ENCODE measurements around the gene TCP11L2.

TCP11L2 gene

GRCh38 chr12:106392759-106393158, 90.2 kb downstream of the TCP11L2 start:
- H3K9me3 ChIP-seq (ENCODE audit: insufficient read depth, low read length) = no peaks in the 10 kb centered on the region
- H3K4me1 ChIP-seq (ENCODE audit: low read length) = no peaks in the 10 kb centered on the region
- H3K9ac ChIP-seq (ENCODE audit: low read length) = no peak overlapping the region
- H3K79me2 ChIP-seq (ENCODE audit: low read length) = no peaks in the 10 kb centered on the region
- peaks cover 2% of the 10 kb centered on the region for H3K36me3 ChIP-seq (replicated peaks; ENCODE audit: low read depth, low read length)
- TF ChIP-seq EZH2phosphoT487 (IDR thresholded peaks at IDR 0.05; ENCODE audit: low read depth) (no peak), CTCF (IDR thresholded peaks at IDR 0.05; ENCODE audit: low read depth, low read length) (no peak)
- H4K20me1 ChIP-seq (ENCODE audit: insufficient read depth, low read length) = no peaks in the 10 kb centered on the region
- no peak overlapping the region for H3K4me2 ChIP-seq (ENCODE audit: low read length)
- H3K27me3 ChIP-seq (ENCODE audit: low read depth, low read length) = no peaks in the 10 kb centered on the region
- H3K4me3 ChIP-seq (ENCODE audit: low read length) = no peak overlapping the region
- H3K27ac ChIP-seq (ENCODE audit: low read length) = no peak overlapping the region
- H2AFZ ChIP-seq (ENCODE audit: low read depth, low read length) = no peak overlapping the region
